Cardiac ventricle fibroblast (primary cell): ENCODE data around the gene GLCE. TPM values are rescaled to one million over a fixed set of nuclear protein-coding genes. Genes with fewer than 3 reads are reported as not detected.

Experiments used
- total RNA-seq: library from RNA; depleted of rRNA; stranded (reverse); fragments of >200 nt; gene quantifications from 2 replicates; pipeline ENCODE4 v1.2.3, GENCODE V29; 2015

Gene GLCE
- 20.9 and 29.8 TPM in 2 replicates for total RNA-seq

GRCh38 chr15:69160141-69160993 lies at the start of gene GLCE:
Gene GLCE, plus strand, starts transcription at chr15:69160635. Its CDS starts 95,172 bp downstream, at chr15:69255807.

GRCh38 chr15:69298697-69299441 lies 138.4 kb downstream of the GLCE start, which contains the start of gene PAQR5:
Gene PAQR5, plus strand, starts transcription at chr15:69298912. Its CDS starts 61,169 bp downstream, at chr15:69360081.

Other genes starting within 250 kb of the GLCE start
- 6.0 and 8.1 TPM in 2 replicates for gene SPESP1, start 230.1 kb upstream of the GLCE start, total RNA-seq
- gene NOX5, start 145.9 kb upstream of the GLCE start, total RNA-seq: 0.10 and 0.87 TPM in 2 replicates
- 0.94 and 1.5 TPM in 2 replicates for gene PAQR5, start 138.3 kb downstream of the GLCE start, total RNA-seq